IMR-90 (cell line): ENCODE data around the gene LAP3. TPM values are rescaled to one million over a fixed set of nuclear protein-coding genes. Genes with fewer than 3 reads are reported as not detected.
A peak's percentile ranks its signal among the peaks of the same experiment; 100 is the strongest.

Source experiments
- ATAC-seq: fragments of 200-7000 bp; cut with Tn5 transposase; 2 replicates; pipeline ENCODE4 v1.9.1; 2020; ENCODE audit warnings: low read depth, mild to moderate bottlenecking, moderate library complexity
- BruUV-seq: library from RNA; stranded (reverse); fragments of 400-500 nt; replicated peaks from 2 replicates; lab custom pipeline; 2021; lab: Mats Ljungman, UMichigan
- CTCF ChIA-PET: fragments of 300-600 bp; formaldehyde crosslinking; extraction: SDS; loops from one replicate; lab custom pipeline; 2021; ENCODE audit warnings: antibody characterized with exemption; lab: Yijun Ruan, JAX
- POLR2A ChIA-PET: fragments of 300-600 bp; sonication (Branson Sonifier 250); formaldehyde crosslinking; loops from one replicate; lab custom pipeline; 2022; ENCODE audit warnings: antibody characterized with exemption; ENCODE audit not compliant: unreplicated experiment; lab: Charles Lee
- DNase-seq: peaks from one replicate; pipeline ENCODE4 v3.0.0; 2013
- H2AFZ ChIP-seq: replicated peaks from 2 replicates; pipeline ENCODE3; 2013; ENCODE audit warnings: low read length, mild to moderate bottlenecking; ENCODE audit not compliant: poor library complexity
- H2AK5ac ChIP-seq: 2 replicates; pipeline ENCODE4 v1.6.1; 2013; ENCODE audit warnings: low read depth, low read length, inconsistent platforms
- H2AK9ac ChIP-seq: replicated peaks from 2 replicates; pipeline ENCODE3; 2013; ENCODE audit warnings: mild to moderate bottlenecking, low read depth, low read length, moderate library complexity; ENCODE audit not compliant: poor library complexity
- H2BK120ac ChIP-seq: 2 replicates; pipeline ENCODE4 v1.6.1; 2013; ENCODE audit warnings: low read depth, low read length, inconsistent platforms
- H2BK15ac ChIP-seq: 3 replicates; pipeline ENCODE4 v1.6.1; 2013; ENCODE audit warnings: low read depth, low read length, inconsistent platforms
- H2BK20ac ChIP-seq: 2 replicates; pipeline ENCODE4 v1.6.1; 2013; ENCODE audit warnings: low read depth, mild to moderate bottlenecking, inconsistent platforms, low read length, moderate library complexity
- H2BK5ac ChIP-seq: 2 replicates; pipeline ENCODE4 v1.6.1; 2013; ENCODE audit warnings: mild to moderate bottlenecking, low read depth, low read length, inconsistent platforms; ENCODE audit not compliant: poor library complexity, severe bottlenecking
- H3K14ac ChIP-seq: replicated peaks from 2 replicates; pipeline ENCODE4 v1.6.1; 2013; ENCODE audit warnings: low read depth, low read length, inconsistent platforms
- H3K18ac ChIP-seq: 2 replicates; pipeline ENCODE4 v1.6.1; 2013; ENCODE audit warnings: low read depth, low read length, control low read depth
- H3K23ac ChIP-seq: 2 replicates; pipeline ENCODE4 v1.6.1; 2013; ENCODE audit warnings: low read depth, low read length, inconsistent platforms
- H3K27ac ChIP-seq: 2 replicates; pipeline ENCODE4 v1.5.1; 2013; ENCODE audit warnings: mild to moderate bottlenecking, control low read depth, low read length; ENCODE audit not compliant: insufficient read depth
- H3K27me3 ChIP-seq: 2 replicates; pipeline ENCODE4 v1.6.1; 2013; ENCODE audit warnings: low read length; ENCODE audit not compliant: control insufficient read depth, insufficient read depth
- H3K36me3 ChIP-seq: 2 replicates; pipeline ENCODE4 v1.6.1; 2013; ENCODE audit warnings: low read length, mixed read lengths; ENCODE audit not compliant: control insufficient read depth, insufficient read depth
- H3K4ac ChIP-seq: 2 replicates; pipeline ENCODE4 v1.6.1; 2013; ENCODE audit warnings: low read depth, low read length, inconsistent platforms
- H3K4me1 ChIP-seq: 2 replicates; pipeline ENCODE4 v1.6.1; 2013; ENCODE audit warnings: low read length, mixed read lengths; ENCODE audit not compliant: control insufficient read depth, insufficient read depth
- H3K4me2 ChIP-seq: 2 replicates; pipeline ENCODE4 v1.6.1; 2013; ENCODE audit warnings: low read depth, mild to moderate bottlenecking, control low read depth, low read length, moderate library complexity
- H3K4me3 ChIP-seq: 2 replicates; pipeline ENCODE4 v1.5.1; 2013; ENCODE audit warnings: low read depth, mild to moderate bottlenecking, control low read depth, low read length, moderate library complexity; ENCODE audit not compliant: insufficient read depth
- H3K56ac ChIP-seq: 2 replicates; pipeline ENCODE4 v1.6.1; 2013; ENCODE audit warnings: low read length, inconsistent platforms; ENCODE audit not compliant: insufficient read depth; ENCODE audit errors: extremely low read depth
- H3K79me1 ChIP-seq, 2 experiments: 2 replicates each; pipeline ENCODE4 v1.6.1; 2013; ENCODE audit warnings: low read length in 2 of 2, inconsistent platforms in 1 of 2, low read depth in 1 of 2
- H3K9ac ChIP-seq: 2 replicates; pipeline ENCODE4 v1.6.1; 2013; ENCODE audit warnings: low read depth, low read length, control low read depth
- H3K9me1 ChIP-seq: 2 replicates; pipeline ENCODE4 v1.6.1; 2013; ENCODE audit warnings: low read length, inconsistent platforms; ENCODE audit not compliant: insufficient read depth
- H3K9me3 ChIP-seq: 2 replicates; pipeline ENCODE4 v1.6.1; 2013; ENCODE audit warnings: low read length; ENCODE audit not compliant: control insufficient read depth, insufficient read depth
- H4K20me1 ChIP-seq: 2 replicates; pipeline ENCODE4 v1.6.1; 2013; ENCODE audit warnings: low read length, inconsistent platforms; ENCODE audit not compliant: insufficient read depth
- H4K5ac ChIP-seq: 2 replicates; pipeline ENCODE4 v1.6.1; 2013; ENCODE audit warnings: mild to moderate bottlenecking, low read depth, low read length, control low read depth
- H4K8ac ChIP-seq, 2 experiments: 2 replicates each; pipeline ENCODE4 v1.6.1; 2013; ENCODE audit warnings: low read depth in 2 of 2, low read length in 2 of 2, control low read depth in 1 of 2, inconsistent platforms in 1 of 2
- H4K91ac ChIP-seq: 2 replicates; pipeline ENCODE4 v1.6.1; 2013; ENCODE audit warnings: low read depth, low read length, inconsistent platforms; ENCODE audit not compliant: insufficient read depth
- CEBPB ChIP-seq: IDR thresholded peaks from 2 replicates; pipeline ENCODE4 v1.6.1; 2012; ENCODE audit warnings: low read depth, low read length, improper control_type of control experiment
- FOS ChIP-seq: fragments of 150-350 bp; IDR thresholded peaks from 2 replicates; pipeline ENCODE4 v1.6.1; 2016; ENCODE audit warnings: low read depth, low read length
- MAFK ChIP-seq: IDR thresholded peaks from 2 replicates; pipeline ENCODE4 v1.6.1; 2012; ENCODE audit warnings: low read depth, low read length, improper control_type of control experiment
- MAZ ChIP-seq: IDR thresholded peaks from 2 replicates; pipeline ENCODE4 v1.6.1; 2012; ENCODE audit warnings: low read depth, mild to moderate bottlenecking, low read length, improper control_type of control experiment, moderate library complexity, borderline replicate concordance
- POLR2A ChIP-seq: IDR thresholded peaks from 2 replicates; pipeline ENCODE4 v1.6.1; 2012; ENCODE audit warnings: mild to moderate bottlenecking, low read depth, low read length
- RCOR1 ChIP-seq: IDR thresholded peaks from 2 replicates; pipeline ENCODE4 v1.6.1; 2012; ENCODE audit warnings: mild to moderate bottlenecking, low read length, improper control_type of control experiment; ENCODE audit not compliant: insufficient replicate concordance
- SMC3 ChIP-seq: fragments of 150-350 bp; IDR thresholded peaks from 2 replicates; pipeline ENCODE4 v1.6.1; 2016; ENCODE audit warnings: low read depth, mild to moderate bottlenecking, antibody characterized with exemption, low read length, moderate library complexity
- WGBS, 2 experiments: methylation state at CpG; one replicate each; pipeline versions ENCODE4 v1.1.5 to v1.1.7; 2013; ENCODE audit warnings: missing lambda C conversion rate in 2 of 2; ENCODE audit not compliant: insufficient read length in 1 of 2; ENCODE audit errors: extremely low coverage in 2 of 2; 5-methylcytosine and 5-hydroxymethylcytosine counted together
- dilution Hi-C: fragments of 300-500 bp; cut with HindIII; formaldehyde crosslinking; loops from one replicate; pipeline ENCODE4 v1.14.3; 2018; ENCODE audit warnings: low sequenced_read_pairs; ENCODE audit not compliant: unreplicated experiment
- in situ Hi-C: fragments of 300-500 bp; cut with MboI; formaldehyde crosslinking; loops from 3 replicates; pipeline ENCODE4 v1.14.3; 2019; ENCODE audit warnings: low sequenced_read_pairs, inconsistent platforms, mixed read lengths
- intact Hi-C: fragments of 100-400 bp; cut with micrococcal nuclease; formaldehyde crosslinking; loops from 2 replicates; pipeline ENCODE4 v1.10.0; 2022
- polyA plus RNA-seq, 3 experiments: library from polyadenylated mRNA; depleted of rRNA; stranded (reverse); fragments of >200 nt; gene quantifications; 2 replicates each; pipeline ENCODE4 v1.2.3, GENCODE V29; 2012; ENCODE audit warnings: low replicate concordance in 1 of 3
- total RNA-seq: library from RNA; depleted of rRNA; stranded (reverse); fragments of >200 nt; gene quantifications from 2 replicates; pipeline ENCODE4 v1.2.3, GENCODE V29; 2012

LAP3 gene
- total and polyA plus RNA-seq, 2 of the 4 experiments (the other 2 are of a cell fraction): 57.9 to 91.6 TPM

DNA sequence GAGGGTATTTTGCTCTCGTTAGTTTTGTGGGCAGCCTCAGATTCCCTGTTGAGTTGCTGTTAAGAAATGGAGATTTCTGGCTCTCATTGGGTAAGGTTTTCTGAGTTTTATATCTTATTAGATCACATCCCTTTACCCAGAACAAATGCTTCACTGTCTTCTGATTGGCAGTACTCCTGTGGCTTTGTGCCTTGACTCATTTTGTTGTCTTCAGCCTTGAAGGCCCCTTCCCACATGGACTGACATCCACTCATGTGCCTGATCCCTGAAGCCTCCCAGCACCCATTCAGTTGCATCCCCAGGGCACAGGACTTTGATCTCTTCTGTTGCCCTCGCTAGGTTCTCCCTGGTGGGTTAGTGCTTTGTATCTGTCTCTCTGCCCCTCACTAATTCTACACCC, 47.8 kb downstream of the LAP3 start:
- no peak for DNase-seq
- Histone ChIP-seq H2BK20ac (no peak overlapping the region), H3K18ac (no peak overlapping the region), H4K5ac (no peak overlapping the region), H4K20me1 (peaks cover 20% of the 10 kb centered on the region; the same call in 1 of the 2 replicates), H4K8ac (no peak overlapping the region), H2BK120ac (no peak overlapping the region), H2BK5ac (no peak overlapping the region), H4K91ac (no peak overlapping the region), H2AK5ac (no peak overlapping the region), H2AFZ (no peak overlapping the region), H3K36me3 (peaks cover 64% of the 10 kb centered on the region), H3K4me3 (no peak overlapping the region), H3K79me1 (peaks cover 36 to 53% of the 10 kb centered on the region in 2 experiments), H3K9ac (no peak overlapping the region), H2BK15ac (no peak overlapping the region), H3K27me3 (no peaks in the 10 kb centered on the region), H3K9me3 (no peaks in the 10 kb centered on the region), H3K27ac (no peak overlapping the region), H3K9me1 (peaks cover 5% of the 10 kb centered on the region; the same call in 1 of the 2 replicates), H3K4me2 (no peak overlapping the region), H3K23ac (no peak overlapping the region), H3K4ac (no peak overlapping the region), H3K56ac (no peak overlapping the region), H3K14ac (no peak overlapping the region), H2AK9ac (no peak overlapping the region), H3K4me1 (no peaks in the 10 kb centered on the region)
- dilution Hi-C loops (no loop called here), in situ Hi-C loops (loop anchor here (25.0 kb wide), 1 partner anchor 962 kb away; no protein-coding TSS in a partner anchor), intact Hi-C loops (no loop called here)
- TSS peak; percentile 9 for BruUV-seq
- no CpG with 5 or more reads among the region's 2 CpGs for WGBS, 2 experiments
- no peak for ATAC-seq
- CTCF ChIA-PET: no interaction called here
- POLR2A ChIA-PET: no interaction called here
- TF ChIP-seq RCOR1 (no peak), POLR2A (no peak), MAZ (no peak), CEBPB (no peak), MAFK (no peak), SMC3 (no peak), FOS (no peak)
